ENCODE data around the gene ART5. TPM values are rescaled to one million over a fixed set of nuclear protein-coding genes. Genes with fewer than 3 reads are reported as not detected.

ART5 gene
- total RNA-seq, 1 experiment from 2014 or later = not detected

- CTCF ChIA-PET = no interaction called here
- H3K9me3 ChIP-seq (ENCODE audit: low read depth, low read length, poor library complexity, severe bottlenecking) = no peaks in the 10 kb centered on the region
- H3K27me3 ChIP-seq (replicated peaks; ENCODE audit: insufficient read depth, low read depth, low read length, poor library complexity) = no peaks in the 10 kb centered on the region
- peaks cover 33% of the 10 kb centered on the region for H3K36me3 ChIP-seq (ENCODE audit: insufficient read depth, low read length, poor library complexity, severe bottlenecking)
- no peak within 1 kb of the TSS for H3K4me3 ChIP-seq (ENCODE audit: low read depth, low read length, poor library complexity, severe bottlenecking)
- no peak for DNase-seq (ENCODE audit: low spot score)
- H3K4me1 ChIP-seq (ENCODE audit: insufficient read depth, low read length, poor library complexity, severe bottlenecking) = no peaks in the 10 kb centered on the region
- H3K27ac ChIP-seq (ENCODE audit: low read depth, low read length, poor library complexity, severe bottlenecking) = no peak within 1 kb of the TSS
- BruUV-seq (replicated peaks) = no TSS peak
- intact Hi-C loops (cut with micrococcal nuclease; ENCODE audit: unreplicated experiment) = no loop called here
- POLR2A ChIA-PET (ENCODE audit: low non-redundant PET) = no interaction called here
- TF ChIP-seq EZH2 (IDR thresholded peaks at IDR 0.05; ENCODE audit: borderline replicate concordance, low read depth, low read length, poor library complexity, severe bottlenecking) = no peak
- no peak for TF ChIP-seq CTCF (conservative IDR thresholded peaks at IDR 0.05; ENCODE audit: low read depth, low read length)
Measured at GRCh38 chr11:3671334-3672254, 29.8 kb upstream of the ART5 start, which contains the start of gene CHRNA10. Gene CHRNA10, minus strand, starts transcription at chr11:3671384. Its CDS starts 72 bp downstream, at chr11:3671312.

GRCh38 chr11:3669742-3670183, 28.0 kb upstream of the ART5 start:
- intact Hi-C loops (cut with micrococcal nuclease; ENCODE audit: unreplicated experiment) = no loop called here
- Histone ChIP-seq H3K27me3 (replicated peaks; ENCODE audit: insufficient read depth, low read depth, low read length, poor library complexity) (no peaks in the 10 kb centered on the region), H3K27ac (ENCODE audit: low read depth, low read length, poor library complexity, severe bottlenecking) (no peak overlapping the region), H3K9me3 (ENCODE audit: low read depth, low read length, poor library complexity, severe bottlenecking) (no peaks in the 10 kb centered on the region), H3K4me1 (ENCODE audit: insufficient read depth, low read length, poor library complexity, severe bottlenecking) (no peaks in the 10 kb centered on the region), H3K4me3 (ENCODE audit: low read depth, low read length, poor library complexity, severe bottlenecking) (no peak overlapping the region), H3K36me3 (ENCODE audit: insufficient read depth, low read length, poor library complexity, severe bottlenecking) (peaks cover 16% of the 10 kb centered on the region)
- ChIA-PET POLR2A (ENCODE audit: low non-redundant PET) (no interaction called here), CTCF (no interaction called here)
- no peak for TF ChIP-seq CTCF (conservative IDR thresholded peaks at IDR 0.05; ENCODE audit: low read depth, low read length)
- no peak for TF ChIP-seq EZH2 (IDR thresholded peaks at IDR 0.05; ENCODE audit: borderline replicate concordance, low read depth, low read length, poor library complexity, severe bottlenecking)
- no peak for DNase-seq (ENCODE audit: low spot score)
- BruUV-seq (replicated peaks) = no TSS peak

- Histone ChIP-seq H3K4me1 (ENCODE audit: insufficient read depth, low read length, poor library complexity, severe bottlenecking) (no peaks in the 10 kb centered on the region), H3K36me3 (ENCODE audit: insufficient read depth, low read length, poor library complexity, severe bottlenecking) (peaks cover 10% of the 10 kb centered on the region), H3K27ac (ENCODE audit: low read depth, low read length, poor library complexity, severe bottlenecking) (no peak overlapping the region), H3K4me3 (ENCODE audit: low read depth, low read length, poor library complexity, severe bottlenecking) (no peak overlapping the region), H3K27me3 (replicated peaks; ENCODE audit: insufficient read depth, low read depth, low read length, poor library complexity) (no peaks in the 10 kb centered on the region), H3K9me3 (ENCODE audit: low read depth, low read length, poor library complexity, severe bottlenecking) (no peaks in the 10 kb centered on the region)
- no TSS peak for BruUV-seq (replicated peaks)
- no peak for TF ChIP-seq CTCF (conservative IDR thresholded peaks at IDR 0.05; ENCODE audit: low read depth, low read length)
- ChIA-PET POLR2A (ENCODE audit: low non-redundant PET) (no interaction called here), CTCF (no interaction called here)
- intact Hi-C loops (cut with micrococcal nuclease; ENCODE audit: unreplicated experiment) = no loop called here
- DNase-seq (ENCODE audit: low spot score) = no peak
Measured at GRCh38 chr11:3669128-3669527, 27.3 kb upstream of the ART5 start.

Data from A673 (cell line).